Measurements from ENCODE around the gene SRMS. TPM values are rescaled to one million over a fixed set of nuclear protein-coding genes. Genes with fewer than 3 reads are reported as not detected.

Gene SRMS
- total RNA-seq, 4 donors from 2014 or later, result not detected

GRCh38 chr20:63543733-63544132 lies 3.8 kb downstream of the SRMS start:
- TF ChIP-seq POLR2A (IDR thresholded peaks at IDR 0.05), result no peak
- TF ChIP-seq CTCF (IDR thresholded peaks at IDR 0.05 in 4 of 5, conservative IDR thresholded peaks at IDR 0.05 in 1 of 5), result no peak
- in situ Hi-C loops (cut with MboI; ENCODE audit: low sequenced_read_pairs in 4 of 4) (loop anchor here in 1 of 4 donors (25.0 kb wide), 1 partner anchor 94 kb away; the partner anchor contains the start of gene GMEB2), intact Hi-C loops (cut with DNase I; ENCODE audit: low total_unique reads) (no loop called here)
- Histone ChIP-seq H3K27me3 (peaks cover 16 to 24% (median 24%) of the 10 kb centered on the region in 3 donors), H3K4me3 (no peak overlapping the region), H3K4me1 (no peaks in the 10 kb centered on the region), H3K36me3 (no peaks in the 10 kb centered on the region), H3K9me3 (no peaks in the 10 kb centered on the region), H3K27ac (no peak overlapping the region)
- no peak for ATAC-seq
- no peak for DNase-seq

GRCh38 chr20:63543131-63543530 lies 4.4 kb downstream of the SRMS start:
- intact Hi-C loops (cut with DNase I; ENCODE audit: low total_unique reads) (no loop called here), in situ Hi-C loops (cut with MboI; ENCODE audit: low sequenced_read_pairs in 4 of 4) (loop anchor here in 1 of 4 donors (25.0 kb wide), 1 partner anchor 94 kb away; the partner anchor contains the start of gene GMEB2)
- H3K4me1 ChIP-seq, result peaks cover 0 to 2% of the 10 kb centered on the region in 2 donors
- no peak for TF ChIP-seq CTCF (IDR thresholded peaks at IDR 0.05 in 4 of 5, conservative IDR thresholded peaks at IDR 0.05 in 1 of 5)
- no peak for TF ChIP-seq POLR2A (IDR thresholded peaks at IDR 0.05)
- no peak overlapping the region for H3K27ac ChIP-seq
- no peaks in the 10 kb centered on the region for H3K36me3 ChIP-seq
- H3K9me3 ChIP-seq, result no peaks in the 10 kb centered on the region
- peaks cover 10 to 18% (median 18%) of the 10 kb centered on the region in 3 donors for H3K27me3 ChIP-seq
- DNase-seq (no peak), ATAC-seq (no peak)
- H3K4me3 ChIP-seq, result no peak overlapping the region

- H3K4me1 ChIP-seq, result peaks cover 0 to 4% of the 10 kb centered on the region in 2 donors
- no peak overlapping the region for H3K27ac ChIP-seq
- ATAC-seq (no peak), DNase-seq (no peak)
- H3K36me3 ChIP-seq, result no peaks in the 10 kb centered on the region
- no peaks in the 10 kb centered on the region for H3K9me3 ChIP-seq
- intact Hi-C loops (cut with DNase I; ENCODE audit: low total_unique reads) (no loop called here), in situ Hi-C loops (cut with MboI; ENCODE audit: low sequenced_read_pairs in 4 of 4) (loop anchor here in 1 of 4 donors (25.0 kb wide), 1 partner anchor 95 kb away; the partner anchor contains the start of gene GMEB2)
- TF ChIP-seq POLR2A (IDR thresholded peaks at IDR 0.05) (no peak), CTCF (IDR thresholded peaks at IDR 0.05 in 4 of 5, conservative IDR thresholded peaks at IDR 0.05 in 1 of 5) (no peak)
- H3K27me3 ChIP-seq, result peaks cover 6 to 15% (median 13%) of the 10 kb centered on the region in 3 donors
- no peak overlapping the region for H3K4me3 ChIP-seq
Measured at GRCh38 chr20:63542696-63543095, 4.9 kb downstream of the SRMS start.

GRCh38 chr20:63542031-63542559 lies 5.5 kb downstream of the SRMS start:
- Histone ChIP-seq H3K36me3 (no peaks in the 10 kb centered on the region), H3K4me3 (no peak overlapping the region), H3K27me3 (peaks cover 6 to 10% (median 9%) of the 10 kb centered on the region in 3 donors), H3K27ac (no peak overlapping the region), H3K9me3 (no peaks in the 10 kb centered on the region), H3K4me1 (peaks cover 0 to 4% of the 10 kb centered on the region in 2 donors)
- in situ Hi-C loops (cut with MboI; ENCODE audit: low sequenced_read_pairs in 4 of 4), result loop anchor here in 1 of 4 donors (25.0 kb wide), 1 partner anchor 95 kb away; the partner anchor contains the start of gene GMEB2
- intact Hi-C loops (cut with DNase I; ENCODE audit: low total_unique reads), result no loop called here
- DNase-seq (no peak), ATAC-seq (no peak)
- TF ChIP-seq CTCF (IDR thresholded peaks at IDR 0.05 in 4 of 5, conservative IDR thresholded peaks at IDR 0.05 in 1 of 5) (no peak), POLR2A (IDR thresholded peaks at IDR 0.05) (no peak)

Data from gastrocnemius medialis (tissue), 4 donors.